GM12892 (cell line): ENCODE measurements around the gene PCDHB8.
"Not testable (repeated sequence)": the region's sequence is repeated elsewhere in the genome, so short reads cannot be mapped to it uniquely, and the experiment has no call there.

Experiments used
- POLR2A ChIP-seq: IDR thresholded peaks from 2 replicates; pipeline ENCODE4 v1.6.1; 2011; ENCODE audit warnings: low read depth, low read length, control low read depth
- POLR2AphosphoS5 ChIP-seq: IDR thresholded peaks from 2 replicates; pipeline ENCODE4 v1.6.1; 2011; ENCODE audit warnings: low read depth, low read length, control low read depth
- TAF1 ChIP-seq: IDR thresholded peaks from 2 replicates; pipeline ENCODE4 v1.6.1; 2011; ENCODE audit warnings: low read depth, mild to moderate bottlenecking, control low read depth, low read length, borderline replicate concordance

DNA sequence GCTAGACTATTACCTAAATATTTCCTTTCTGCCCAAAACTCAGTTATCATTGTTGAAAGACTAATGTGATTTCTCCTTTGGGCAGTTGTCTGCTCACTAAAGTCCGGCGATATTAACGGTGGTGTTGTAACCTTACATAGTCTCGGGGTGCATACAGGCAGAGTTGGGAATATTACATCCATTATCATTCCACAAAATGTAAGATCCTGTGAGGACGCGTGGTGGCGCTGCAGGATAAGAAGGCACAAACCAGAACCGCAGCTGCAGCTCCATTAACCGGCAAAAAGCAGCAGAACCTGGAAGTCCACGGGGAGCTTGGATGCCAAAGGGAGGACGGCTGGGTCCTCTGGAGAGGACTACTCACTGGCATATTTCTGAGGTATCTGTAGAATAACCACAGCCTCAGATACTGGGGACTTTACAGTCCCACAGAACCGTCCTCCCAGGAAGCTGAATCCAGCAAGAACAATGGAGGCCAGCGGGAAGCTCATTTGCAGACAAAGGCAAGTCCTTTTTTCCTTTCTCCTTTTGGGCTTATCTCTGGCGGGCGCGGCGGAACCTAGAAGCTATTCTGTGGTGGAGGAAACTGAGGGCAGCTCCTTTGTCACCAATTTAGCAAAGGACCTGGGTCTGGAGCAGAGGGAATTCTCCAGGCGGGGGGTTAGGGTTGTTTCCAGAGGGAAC, 36.2 kb downstream of the PCDHB8 start, which contains the start of gene PCDHB13:
- TF ChIP-seq TAF1, POLR2AphosphoS5, POLR2A: not testable (repeated sequence)
